Iris pigment epithelial cell (primary cell): ENCODE data around the gene PRM3.
A peak's percentile ranks its signal among the peaks of the same experiment; 100 is the strongest.

Experiments
- DNase-seq: peaks from one replicate; pipeline ENCODE4 v3.0.0-alpha.2; 2011; ENCODE audit warnings: low read depth

The PRM3 gene

DNA sequence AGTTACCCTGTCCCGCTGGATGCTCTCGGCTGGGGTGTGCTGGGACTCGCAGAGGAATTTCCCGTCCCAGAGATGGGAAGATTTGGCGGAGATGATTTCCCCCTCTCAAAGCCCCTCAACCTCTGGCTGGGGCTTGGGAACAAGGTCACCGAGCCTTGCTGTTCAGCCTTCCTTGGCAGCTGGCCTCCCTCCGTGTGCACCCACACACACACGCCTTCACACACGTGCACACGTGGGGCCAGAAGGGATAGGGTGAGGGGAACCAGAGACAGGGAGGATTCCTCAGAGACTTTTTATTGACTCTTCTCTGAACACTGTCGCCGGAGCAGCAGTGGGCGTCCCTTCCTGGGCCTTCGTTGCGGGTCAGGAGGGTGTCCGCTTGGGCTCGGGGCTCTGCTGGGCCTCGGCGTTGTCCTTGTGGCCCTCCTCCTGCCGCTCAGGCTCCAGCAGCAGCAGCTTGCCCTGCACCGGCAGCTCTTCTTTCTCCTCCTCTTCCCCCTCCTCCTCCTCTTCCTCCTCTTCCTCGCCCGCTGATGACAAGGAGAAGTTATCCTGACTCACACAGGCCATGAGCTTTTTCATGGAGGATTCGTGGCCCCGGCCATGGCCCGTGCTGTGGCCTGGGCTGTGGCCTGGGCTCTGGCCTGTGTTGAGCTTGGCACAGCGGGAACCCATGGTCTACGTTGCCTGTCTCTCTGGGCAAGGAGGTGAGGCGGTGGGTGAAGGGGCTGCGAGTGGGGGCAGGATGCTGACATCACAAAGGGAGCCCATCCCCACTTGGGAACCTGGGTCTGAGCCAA lies at the start of gene PRM3:
PRM3 (minus strand) TSS at position 709 of the 800 bp plus-strand sequence; CDS start at position 675, 34 bp downstream.
- no peak for DNase-seq

- no peak for DNase-seq
Measured at GRCh38 chr16:11322823-11323222, 49.4 kb upstream of the PRM3 start.

- DNase-seq = no peak
Measured at GRCh38 chr16:11321662-11322061, 48.2 kb upstream of the PRM3 start.

GRCh38 chr16:11320170-11320569 lies 46.7 kb upstream of the PRM3 start:
- DNase-seq = no peak

GRCh38 chr16:11319529-11320146 lies 46.2 kb upstream of the PRM3 start:
- DNase-seq = no peak

DNA sequence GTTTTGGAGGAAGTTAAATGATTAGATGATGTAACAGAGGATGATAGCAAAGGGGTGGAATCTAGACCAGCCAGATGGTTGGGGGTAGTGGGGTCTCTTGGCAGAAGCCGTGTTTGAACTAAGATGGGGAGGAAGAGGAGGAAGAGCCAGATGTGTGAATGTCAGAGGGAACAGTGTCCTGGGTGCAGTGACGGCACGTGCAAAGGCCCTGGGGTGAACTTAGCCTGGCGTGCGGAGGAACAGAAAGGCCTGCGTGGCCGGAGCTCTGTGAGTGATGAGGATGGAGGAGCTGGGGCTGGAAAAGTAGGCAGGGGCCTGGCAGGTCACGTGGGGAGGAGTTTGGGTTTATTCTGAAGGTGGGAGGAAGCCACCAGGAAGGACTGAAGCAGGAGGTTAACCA lies 45.4 kb upstream of the PRM3 start:
- no peak for DNase-seq

GRCh38 chr16:11316331-11317015 lies 43.0 kb upstream of the PRM3 start:
- DNase-seq = no peak

- DNase-seq = peak; percentile 69
Measured at GRCh38 chr16:11315510-11315909, 42.1 kb upstream of the PRM3 start.

DNA sequence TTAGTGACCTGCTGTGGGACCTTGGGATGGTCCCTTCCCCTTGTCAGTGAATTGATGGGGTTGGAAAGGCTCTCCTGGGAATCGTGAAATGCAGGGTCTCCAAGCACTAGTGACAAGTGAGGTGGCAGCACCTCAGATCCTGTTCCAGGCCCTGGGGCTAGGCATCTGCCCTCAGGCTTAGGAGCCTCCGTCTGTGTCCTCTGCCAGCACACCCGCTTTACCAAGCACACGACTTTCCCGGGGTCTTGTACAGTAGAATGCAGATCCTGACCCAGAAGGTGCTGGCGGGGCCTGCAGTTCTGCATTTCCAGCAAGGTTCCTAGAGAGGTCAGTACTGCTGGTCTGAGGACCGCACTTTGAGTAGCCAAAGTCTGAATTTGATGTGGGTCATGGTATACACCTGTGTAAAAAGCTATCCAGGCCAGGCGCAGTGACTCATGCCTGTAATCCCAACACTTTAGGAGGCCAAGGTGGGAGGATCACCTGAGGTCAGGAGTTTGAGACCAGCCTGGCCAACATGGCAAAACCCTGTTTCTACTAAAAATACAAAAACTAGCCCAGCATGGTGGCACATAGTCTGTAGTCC lies 41.0 kb upstream of the PRM3 start:
- no peak for DNase-seq

- DNase-seq = no peak
Measured at GRCh38 chr16:11313493-11314308, 40.3 kb upstream of the PRM3 start.

GRCh38 chr16:11312718-11313492 lies 39.5 kb upstream of the PRM3 start:
- peak; percentile 75 for DNase-seq

GRCh38 chr16:11310997-11311561 lies 37.6 kb upstream of the PRM3 start:
- DNase-seq = peak; percentile 58

GRCh38 chr16:11310634-11310977 lies 37.2 kb upstream of the PRM3 start:
- DNase-seq = no peak

DNA sequence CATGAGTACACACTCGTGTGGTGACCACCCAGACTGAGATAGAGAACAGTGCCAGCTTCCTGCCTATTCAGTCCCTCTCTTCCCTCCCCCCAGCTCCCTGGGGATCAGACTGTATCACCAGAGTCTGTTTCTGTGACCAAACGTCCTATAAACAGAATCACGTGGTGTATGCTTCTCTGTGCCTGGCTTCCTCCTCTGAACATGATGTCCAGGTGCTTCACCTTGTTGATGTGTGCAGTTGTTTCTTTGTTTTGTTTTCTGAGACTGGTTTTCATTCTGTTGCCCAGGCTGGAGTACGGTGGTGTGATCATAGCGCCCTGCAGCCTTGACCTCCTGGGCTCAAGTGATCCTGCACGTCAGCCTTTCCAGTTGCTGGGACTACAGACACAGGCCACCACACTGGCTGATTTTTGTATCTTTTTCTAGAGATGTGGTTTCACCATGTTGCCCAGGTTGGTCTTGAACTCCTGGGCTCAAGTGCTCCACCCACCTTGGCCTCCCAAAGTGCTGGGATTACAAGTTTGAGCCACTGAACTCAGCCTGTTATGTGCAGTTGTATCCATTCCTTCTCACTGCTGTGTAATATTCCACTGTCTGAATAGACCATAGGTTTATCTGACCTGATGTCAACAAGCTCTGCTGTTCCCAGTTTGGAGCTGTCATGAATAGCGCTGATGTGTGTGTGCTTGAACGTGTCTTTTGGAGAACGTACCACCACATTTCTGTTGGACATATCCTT lies 36.6 kb upstream of the PRM3 start:
- no peak for DNase-seq

DNA sequence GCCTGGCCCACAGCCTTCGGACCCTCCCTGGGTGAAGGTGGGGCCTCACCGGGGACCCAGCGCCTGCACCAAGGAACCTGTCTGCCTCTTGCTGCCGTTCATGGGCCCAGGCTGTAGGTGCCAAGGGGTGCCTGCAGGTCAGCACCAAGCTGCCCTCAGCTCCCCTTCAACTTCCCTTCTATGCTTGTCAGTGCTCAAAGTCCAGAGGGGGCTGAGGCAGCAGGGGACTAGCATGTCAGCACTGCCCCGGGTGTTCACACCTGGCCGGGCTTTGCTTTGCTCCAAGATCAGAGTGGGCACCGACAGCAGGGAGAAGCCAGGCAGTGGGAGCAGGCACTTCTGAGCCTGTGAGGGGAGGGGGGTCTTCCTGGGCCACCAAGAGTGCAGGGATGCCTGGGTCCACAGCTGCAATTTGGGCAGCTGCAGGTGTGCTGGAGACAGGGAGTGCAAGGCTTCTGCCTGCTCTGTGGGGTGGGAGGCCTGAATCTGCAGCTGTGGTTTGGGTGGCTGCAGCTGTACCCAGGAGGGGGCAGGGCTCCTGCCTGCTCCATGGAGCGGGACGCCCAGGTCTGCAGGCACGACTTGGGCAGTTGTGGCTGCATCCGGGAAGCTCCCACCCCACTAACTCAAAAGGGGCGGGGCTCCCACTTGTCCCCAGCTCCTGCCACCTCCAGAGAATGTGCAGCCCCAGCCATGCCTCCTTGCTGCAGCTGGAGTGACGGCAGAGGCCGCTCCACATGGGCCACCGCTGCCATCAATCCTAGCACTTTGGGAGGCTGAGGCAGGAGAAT lies 35.3 kb upstream of the PRM3 start:
- DNase-seq = no peak

DNA sequence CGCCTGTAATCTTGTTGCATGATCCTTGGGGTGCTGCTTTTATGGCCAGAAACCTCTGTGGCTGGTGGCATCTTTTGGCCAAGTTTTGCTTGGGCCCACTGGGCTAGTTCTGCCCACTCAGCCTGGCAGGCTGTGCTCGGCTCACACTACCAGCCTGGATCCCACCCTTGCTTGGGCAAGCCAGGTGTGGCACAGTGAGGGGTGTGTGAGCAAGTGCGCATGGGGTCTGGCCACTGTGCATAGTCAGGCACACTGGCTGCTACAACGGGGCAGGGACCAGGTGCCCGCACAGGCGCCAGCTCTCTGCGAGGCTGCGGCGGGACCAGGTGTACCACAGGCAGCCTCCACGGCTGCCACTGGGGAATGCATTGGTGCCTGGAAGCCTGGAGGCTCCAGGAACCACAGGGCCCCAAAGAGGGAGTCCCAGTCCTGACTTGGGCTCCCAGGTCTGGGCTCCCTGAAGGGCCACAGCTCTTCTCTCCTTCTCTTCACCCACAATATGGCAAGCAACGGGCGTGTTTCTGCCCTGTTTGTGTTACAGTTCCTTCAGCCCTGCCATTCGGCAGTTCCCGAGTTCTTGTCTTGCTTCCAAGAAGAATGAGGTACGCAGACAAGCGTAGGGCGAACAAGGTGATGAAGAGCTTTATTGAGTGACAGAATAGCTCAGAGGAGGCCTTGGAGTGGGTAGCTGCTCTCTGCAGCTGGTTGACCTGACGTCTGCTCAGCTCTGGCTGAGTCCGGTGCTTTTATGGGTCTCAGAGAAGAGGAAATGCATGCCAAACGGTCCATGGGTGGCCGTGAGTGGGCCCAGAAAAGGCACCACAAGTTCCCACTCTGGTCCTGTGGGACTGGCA lies 34.4 kb upstream of the PRM3 start:
- no peak for DNase-seq

- peak; percentile 41 for DNase-seq
Measured at GRCh38 chr16:11306997-11307638, 33.7 kb upstream of the PRM3 start.

DNA sequence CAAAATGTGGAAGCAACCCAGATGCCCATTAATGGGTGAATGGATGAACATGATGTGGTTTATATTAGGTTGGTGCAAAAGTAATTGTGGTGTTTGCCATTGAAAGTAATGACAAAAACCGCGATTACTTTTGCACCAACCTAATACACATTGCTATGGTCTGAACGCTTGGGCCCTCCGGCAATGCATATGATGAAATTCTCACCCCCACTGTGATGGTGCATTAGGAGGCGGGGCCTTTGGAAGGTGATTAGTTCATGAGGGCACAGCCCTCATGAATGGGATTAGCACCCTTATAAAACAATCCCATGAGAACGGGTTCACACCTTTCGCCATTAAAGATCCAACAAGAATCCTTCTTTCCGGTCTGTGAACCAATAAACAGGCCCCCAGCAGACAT lies 33.0 kb upstream of the PRM3 start:
- DNase-seq = no peak
